IMR-90 (cell line): ENCODE measurements around the gene ARVCF.

ENCODE experiments used
- BHLHE40 ChIP-seq: fragments of 150-350 bp; IDR thresholded peaks from 2 replicates; pipeline ENCODE4 v1.6.1; 2016; ENCODE audit warnings: mild to moderate bottlenecking, low read depth, low read length
- CEBPB ChIP-seq: IDR thresholded peaks from 2 replicates; pipeline ENCODE4 v1.6.1; 2012; ENCODE audit warnings: low read depth, low read length, improper control_type of control experiment
- FOS ChIP-seq: fragments of 150-350 bp; IDR thresholded peaks from 2 replicates; pipeline ENCODE4 v1.6.1; 2016; ENCODE audit warnings: low read depth, low read length
- MAFK ChIP-seq: IDR thresholded peaks from 2 replicates; pipeline ENCODE4 v1.6.1; 2012; ENCODE audit warnings: low read depth, low read length, improper control_type of control experiment
- MAZ ChIP-seq: IDR thresholded peaks from 2 replicates; pipeline ENCODE4 v1.6.1; 2012; ENCODE audit warnings: low read depth, mild to moderate bottlenecking, low read length, improper control_type of control experiment, moderate library complexity, borderline replicate concordance
- MXI1 ChIP-seq: IDR thresholded peaks from 2 replicates; pipeline ENCODE4 v1.6.1; 2012; ENCODE audit warnings: low read depth, mild to moderate bottlenecking, low read length, moderate library complexity, borderline replicate concordance
- NFE2L2 ChIP-seq: fragments of 150-350 bp; IDR thresholded peaks from 2 replicates; pipeline ENCODE4 v1.6.1; 2016; ENCODE audit warnings: low read depth, mild to moderate bottlenecking, low read length
- POLR2A ChIP-seq: IDR thresholded peaks from 2 replicates; pipeline ENCODE4 v1.6.1; 2012; ENCODE audit warnings: mild to moderate bottlenecking, low read depth, low read length
- RAD21 ChIP-seq: IDR thresholded peaks from 2 replicates; pipeline ENCODE4 v1.6.1; 2012; ENCODE audit warnings: low read length, improper control_type of control experiment
- RCOR1 ChIP-seq: IDR thresholded peaks from 2 replicates; pipeline ENCODE4 v1.6.1; 2012; ENCODE audit warnings: mild to moderate bottlenecking, low read length, improper control_type of control experiment; ENCODE audit not compliant: insufficient replicate concordance
- SMC3 ChIP-seq: fragments of 150-350 bp; IDR thresholded peaks from 2 replicates; pipeline ENCODE4 v1.6.1; 2016; ENCODE audit warnings: low read depth, mild to moderate bottlenecking, antibody characterized with exemption, low read length, moderate library complexity
- TF ChIP-seq, protein P1 (sequence below): conservative IDR thresholded peaks from 2 replicates; pipeline ENCODE4 v1.5.1; 2012; ENCODE audit warnings: mild to moderate bottlenecking, low read depth, low read length, improper control_type of control experiment
- TF ChIP-seq, protein P2 (sequence below): fragments of 150-350 bp; IDR thresholded peaks from 2 replicates; pipeline ENCODE4 v1.6.1; 2017; ENCODE audit warnings: mild to moderate bottlenecking, antibody characterized with exemption, low read length, low read depth
- TF ChIP-seq, protein P3 (sequence below): fragments of 150-350 bp; IDR thresholded peaks from 2 replicates; pipeline ENCODE4 v1.6.1; 2016; ENCODE audit warnings: low read depth, mild to moderate bottlenecking, low read length, moderate library complexity, borderline replicate concordance

DNA sequence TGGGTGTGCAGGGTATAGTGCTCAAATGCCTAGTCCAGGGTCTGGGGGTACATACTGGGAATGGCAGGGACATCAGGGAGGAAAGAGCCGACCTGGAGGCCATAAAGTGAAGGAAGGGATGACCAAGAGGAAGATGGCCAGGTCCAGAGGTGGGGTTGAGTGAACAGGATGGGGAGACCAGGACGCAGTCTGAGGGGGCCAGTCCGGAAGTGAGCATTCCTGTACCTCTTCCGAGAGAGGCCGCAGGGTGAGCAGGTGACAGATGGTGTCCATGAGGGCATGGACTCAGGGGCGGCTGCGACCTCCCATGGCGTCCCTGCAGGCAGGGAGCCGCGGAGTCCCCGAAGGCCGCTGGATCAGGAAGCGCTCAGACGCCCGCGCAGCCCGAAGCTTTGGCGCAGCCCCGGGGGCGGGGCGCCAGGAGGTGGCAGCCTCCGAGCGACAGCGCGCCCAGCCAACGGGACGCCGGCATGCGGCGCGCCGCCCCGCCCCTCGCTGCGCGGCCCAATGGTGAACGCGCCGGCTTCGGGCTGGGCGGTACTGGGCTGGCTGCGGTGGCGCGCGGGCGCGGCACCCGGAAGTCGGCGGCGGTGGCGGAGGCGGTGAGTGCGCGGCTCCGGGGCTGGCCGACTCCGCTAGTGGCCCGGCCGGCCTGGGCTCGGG is 4.0 kb upstream of the ARVCF start, which contains the start of gene TANGO2:
- TF ChIP-seq RCOR1: no peak
- TF ChIP-seq, protein P1, sequence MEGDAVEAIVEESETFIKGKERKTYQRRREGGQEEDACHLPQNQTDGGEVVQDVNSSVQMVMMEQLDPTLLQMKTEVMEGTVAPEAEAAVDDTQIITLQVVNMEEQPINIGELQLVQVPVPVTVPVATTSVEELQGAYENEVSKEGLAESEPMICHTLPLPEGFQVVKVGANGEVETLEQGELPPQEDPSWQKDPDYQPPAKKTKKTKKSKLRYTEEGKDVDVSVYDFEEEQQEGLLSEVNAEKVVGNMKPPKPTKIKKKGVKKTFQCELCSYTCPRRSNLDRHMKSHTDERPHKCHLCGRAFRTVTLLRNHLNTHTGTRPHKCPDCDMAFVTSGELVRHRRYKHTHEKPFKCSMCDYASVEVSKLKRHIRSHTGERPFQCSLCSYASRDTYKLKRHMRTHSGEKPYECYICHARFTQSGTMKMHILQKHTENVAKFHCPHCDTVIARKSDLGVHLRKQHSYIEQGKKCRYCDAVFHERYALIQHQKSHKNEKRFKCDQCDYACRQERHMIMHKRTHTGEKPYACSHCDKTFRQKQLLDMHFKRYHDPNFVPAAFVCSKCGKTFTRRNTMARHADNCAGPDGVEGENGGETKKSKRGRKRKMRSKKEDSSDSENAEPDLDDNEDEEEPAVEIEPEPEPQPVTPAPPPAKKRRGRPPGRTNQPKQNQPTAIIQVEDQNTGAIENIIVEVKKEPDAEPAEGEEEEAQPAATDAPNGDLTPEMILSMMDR: no peak
- TF ChIP-seq RAD21: no peak
- TF ChIP-seq MAZ: peak; percentile 61
- peak; percentile 88 for TF ChIP-seq POLR2A
- TF ChIP-seq MXI1: no peak; the same call in 1 of the 2 replicates
- TF ChIP-seq BHLHE40: no peak
- TF ChIP-seq SMC3: no peak
- TF ChIP-seq, protein P2, sequence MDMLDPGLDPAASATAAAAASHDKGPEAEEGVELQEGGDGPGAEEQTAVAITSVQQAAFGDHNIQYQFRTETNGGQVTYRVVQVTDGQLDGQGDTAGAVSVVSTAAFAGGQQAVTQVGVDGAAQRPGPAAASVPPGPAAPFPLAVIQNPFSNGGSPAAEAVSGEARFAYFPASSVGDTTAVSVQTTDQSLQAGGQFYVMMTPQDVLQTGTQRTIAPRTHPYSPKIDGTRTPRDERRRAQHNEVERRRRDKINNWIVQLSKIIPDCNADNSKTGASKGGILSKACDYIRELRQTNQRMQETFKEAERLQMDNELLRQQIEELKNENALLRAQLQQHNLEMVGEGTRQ: no peak
- TF ChIP-seq CEBPB: no peak
- TF ChIP-seq FOS: no peak
- TF ChIP-seq MAFK: no peak
- no peak for TF ChIP-seq NFE2L2
- TF ChIP-seq, protein P3, sequence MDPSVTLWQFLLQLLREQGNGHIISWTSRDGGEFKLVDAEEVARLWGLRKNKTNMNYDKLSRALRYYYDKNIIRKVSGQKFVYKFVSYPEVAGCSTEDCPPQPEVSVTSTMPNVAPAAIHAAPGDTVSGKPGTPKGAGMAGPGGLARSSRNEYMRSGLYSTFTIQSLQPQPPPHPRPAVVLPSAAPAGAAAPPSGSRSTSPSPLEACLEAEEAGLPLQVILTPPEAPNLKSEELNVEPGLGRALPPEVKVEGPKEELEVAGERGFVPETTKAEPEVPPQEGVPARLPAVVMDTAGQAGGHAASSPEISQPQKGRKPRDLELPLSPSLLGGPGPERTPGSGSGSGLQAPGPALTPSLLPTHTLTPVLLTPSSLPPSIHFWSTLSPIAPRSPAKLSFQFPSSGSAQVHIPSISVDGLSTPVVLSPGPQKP: no peak
